ENCODE results near the gene CST3. TPM values are rescaled to one million over a fixed set of nuclear protein-coding genes. Genes with fewer than 3 reads are reported as not detected.
"Not testable (repeated sequence)": the region's sequence is repeated elsewhere in the genome, so short reads cannot be mapped to it uniquely, and the experiment has no call there.

The CST3 gene
- total RNA-seq, 1 donor from 2014 or later: 50.1 TPM

- Histone ChIP-seq H3K4me1 (ENCODE audit: control insufficient read depth in 3 of 3, insufficient read depth in 3 of 3, low read length in 3 of 3) (peaks cover 67 to 76% (median 73%) of the 10 kb centered on the region in 3 donors), H3K4me3 (ENCODE audit: low read length in 3 of 3) (peak overlapping the region; percentile 80 to 91 (median 86)), H3K9me3 (ENCODE audit: control insufficient read depth in 3 of 3, low read length in 3 of 3) (no peaks in the 10 kb centered on the region), H3K27me3 (ENCODE audit: control insufficient read depth in 3 of 3, insufficient read depth in 3 of 3, low read length in 3 of 3) (no peaks in the 10 kb centered on the region), H3K27ac (ENCODE audit: low read depth, low read length) (peak overlapping the region; percentile 95), H3K36me3 (ENCODE audit: control insufficient read depth in 3 of 3, insufficient read depth in 3 of 3, low read length in 3 of 3) (peaks cover 15 to 23% (median 18%) of the 10 kb centered on the region in 3 donors), H3K9ac (ENCODE audit: low read depth in 1 of 3, low read length in 3 of 3) (peak overlapping the region; percentile 83 to 96 (median 92))
Observed at GRCh38 chr20:23636908-23637281, 860 bp downstream of the CST3 start.

- peak overlapping the region; percentile 61 for H3K27ac ChIP-seq (ENCODE audit: low read depth, low read length)
- H3K4me3 ChIP-seq (ENCODE audit: low read length in 3 of 3): peak overlapping the region; percentile 80 to 91 (median 86)
- peaks cover 61 to 72% (median 68%) of the 10 kb centered on the region in 3 donors for H3K4me1 ChIP-seq (ENCODE audit: control insufficient read depth in 3 of 3, insufficient read depth in 3 of 3, low read length in 3 of 3)
- no peaks in the 10 kb centered on the region for H3K9me3 ChIP-seq (ENCODE audit: control insufficient read depth in 3 of 3, low read length in 3 of 3)
- H3K9ac ChIP-seq (ENCODE audit: low read depth in 1 of 3, low read length in 3 of 3): peak overlapping the region; percentile 83 to 96 (median 92)
- no peaks in the 10 kb centered on the region for H3K27me3 ChIP-seq (ENCODE audit: control insufficient read depth in 3 of 3, insufficient read depth in 3 of 3, low read length in 3 of 3)
- H3K36me3 ChIP-seq (ENCODE audit: control insufficient read depth in 3 of 3, insufficient read depth in 3 of 3, low read length in 3 of 3): peaks cover 15 to 23% (median 18%) of the 10 kb centered on the region in 3 donors
Observed at GRCh38 chr20:23636182-23636907, 1.4 kb downstream of the CST3 start.

GRCh38 chr20:23635768-23636090 lies 2.0 kb downstream of the CST3 start:
- not testable (repeated sequence) for H3K27me3 ChIP-seq (ENCODE audit: control insufficient read depth in 3 of 3, insufficient read depth in 3 of 3, low read length in 3 of 3); H3K9me3 ChIP-seq (ENCODE audit: control insufficient read depth in 3 of 3, low read length in 3 of 3)
- peak overlapping the region; percentile 83 to 96 (median 92) for H3K9ac ChIP-seq (ENCODE audit: low read depth in 1 of 3, low read length in 3 of 3)
- peak overlapping the region; percentile 61 for H3K27ac ChIP-seq (ENCODE audit: low read depth, low read length)
- H3K4me1 ChIP-seq (ENCODE audit: control insufficient read depth in 3 of 3, insufficient read depth in 3 of 3, low read length in 3 of 3): peaks cover 55 to 67% (median 62%) of the 10 kb centered on the region in 3 donors
- H3K4me3 ChIP-seq (ENCODE audit: low read length in 3 of 3): peak overlapping the region; percentile 80 to 91 (median 86)
- peaks cover 15 to 25% (median 18%) of the 10 kb centered on the region in 3 donors for H3K36me3 ChIP-seq (ENCODE audit: control insufficient read depth in 3 of 3, insufficient read depth in 3 of 3, low read length in 3 of 3)

GRCh38 chr20:23634985-23635767 lies 2.6 kb downstream of the CST3 start:
- Histone ChIP-seq H3K9me3 (ENCODE audit: control insufficient read depth in 3 of 3, low read length in 3 of 3) (no peaks in the 10 kb centered on the region), H3K27me3 (ENCODE audit: control insufficient read depth in 3 of 3, insufficient read depth in 3 of 3, low read length in 3 of 3) (no peaks in the 10 kb centered on the region), H3K4me1 (ENCODE audit: control insufficient read depth in 3 of 3, insufficient read depth in 3 of 3, low read length in 3 of 3) (peaks cover 50 to 65% (median 60%) of the 10 kb centered on the region in 3 donors), H3K4me3 (ENCODE audit: low read length in 3 of 3) (peak overlapping the region; percentile 18 to 80 (median 64)), H3K9ac (ENCODE audit: low read depth in 1 of 3, low read length in 3 of 3) (peak overlapping the region in 2 of 3 donors; percentile 68 to 74), H3K36me3 (ENCODE audit: control insufficient read depth in 3 of 3, insufficient read depth in 3 of 3, low read length in 3 of 3) (peaks cover 15 to 25% (median 18%) of the 10 kb centered on the region in 3 donors), H3K27ac (ENCODE audit: low read depth, low read length) (peak overlapping the region; percentile 61)

GRCh38 chr20:23634044-23634801 lies 3.5 kb downstream of the CST3 start:
- peak overlapping the region; percentile 26 to 74 (median 52) for H3K9ac ChIP-seq (ENCODE audit: low read depth in 1 of 3, low read length in 3 of 3)
- H3K4me3 ChIP-seq (ENCODE audit: low read length in 3 of 3): peak overlapping the region; percentile 18 to 64 (median 53)
- no peaks in the 10 kb centered on the region for H3K27me3 ChIP-seq (ENCODE audit: control insufficient read depth in 3 of 3, insufficient read depth in 3 of 3, low read length in 3 of 3)
- H3K9me3 ChIP-seq (ENCODE audit: control insufficient read depth in 3 of 3, low read length in 3 of 3): no peaks in the 10 kb centered on the region
- peaks cover 54 to 66% (median 58%) of the 10 kb centered on the region in 3 donors for H3K4me1 ChIP-seq (ENCODE audit: control insufficient read depth in 3 of 3, insufficient read depth in 3 of 3, low read length in 3 of 3)
- H3K36me3 ChIP-seq (ENCODE audit: control insufficient read depth in 3 of 3, insufficient read depth in 3 of 3, low read length in 3 of 3): peaks cover 15 to 25% (median 18%) of the 10 kb centered on the region in 3 donors
- no peak overlapping the region for H3K27ac ChIP-seq (ENCODE audit: low read depth, low read length)

GRCh38 chr20:23632711-23633573 lies 4.8 kb downstream of the CST3 start:
- peaks cover 66 to 76% (median 70%) of the 10 kb centered on the region in 3 donors for H3K4me1 ChIP-seq (ENCODE audit: control insufficient read depth in 3 of 3, insufficient read depth in 3 of 3, low read length in 3 of 3)
- H3K27ac ChIP-seq (ENCODE audit: low read depth, low read length): no peak overlapping the region
- H3K36me3 ChIP-seq (ENCODE audit: control insufficient read depth in 3 of 3, insufficient read depth in 3 of 3, low read length in 3 of 3): peaks cover 15 to 25% (median 18%) of the 10 kb centered on the region in 3 donors
- no peaks in the 10 kb centered on the region for H3K27me3 ChIP-seq (ENCODE audit: control insufficient read depth in 3 of 3, insufficient read depth in 3 of 3, low read length in 3 of 3)
- H3K4me3 ChIP-seq (ENCODE audit: low read length in 3 of 3): no peak overlapping the region
- peak overlapping the region in 2 of 3 donors; percentile 51 to 74 for H3K9ac ChIP-seq (ENCODE audit: low read depth in 1 of 3, low read length in 3 of 3)
- H3K9me3 ChIP-seq (ENCODE audit: control insufficient read depth in 3 of 3, low read length in 3 of 3): no peaks in the 10 kb centered on the region

GRCh38 chr20:23631981-23632710 lies 5.6 kb downstream of the CST3 start:
- H3K36me3 ChIP-seq (ENCODE audit: control insufficient read depth in 3 of 3, insufficient read depth in 3 of 3, low read length in 3 of 3): peaks cover 15 to 25% (median 18%) of the 10 kb centered on the region in 3 donors
- H3K9ac ChIP-seq (ENCODE audit: low read depth in 1 of 3, low read length in 3 of 3): peak overlapping the region in 1 of 3 donors; percentile 74
- H3K4me1 ChIP-seq (ENCODE audit: control insufficient read depth in 3 of 3, insufficient read depth in 3 of 3, low read length in 3 of 3): peaks cover 66 to 76% (median 70%) of the 10 kb centered on the region in 3 donors
- H3K27me3 ChIP-seq (ENCODE audit: control insufficient read depth in 3 of 3, insufficient read depth in 3 of 3, low read length in 3 of 3): no peaks in the 10 kb centered on the region
- H3K9me3 ChIP-seq (ENCODE audit: control insufficient read depth in 3 of 3, low read length in 3 of 3): no peaks in the 10 kb centered on the region
- no peak overlapping the region for H3K4me3 ChIP-seq (ENCODE audit: low read length in 3 of 3)
- no peak overlapping the region for H3K27ac ChIP-seq (ENCODE audit: low read depth, low read length)

GRCh38 chr20:23631226-23631822 lies 6.4 kb downstream of the CST3 start:
- no peak overlapping the region for H3K27ac ChIP-seq (ENCODE audit: low read depth, low read length)

More at GRCh38 chr20:23631226-23631822, 6.4 kb downstream of the CST3 start:
- peak overlapping the region in 1 of 3 donors; percentile 40 for H3K9ac ChIP-seq (ENCODE audit: low read depth in 1 of 3, low read length in 3 of 3)
- no peak overlapping the region for H3K4me3 ChIP-seq (ENCODE audit: low read length in 3 of 3)
- no peaks in the 10 kb centered on the region for H3K27me3 ChIP-seq (ENCODE audit: control insufficient read depth in 3 of 3, insufficient read depth in 3 of 3, low read length in 3 of 3)
- peaks cover 15 to 25% (median 18%) of the 10 kb centered on the region in 3 donors for H3K36me3 ChIP-seq (ENCODE audit: control insufficient read depth in 3 of 3, insufficient read depth in 3 of 3, low read length in 3 of 3)
- no peaks in the 10 kb centered on the region for H3K9me3 ChIP-seq (ENCODE audit: control insufficient read depth in 3 of 3, low read length in 3 of 3)
- H3K4me1 ChIP-seq (ENCODE audit: control insufficient read depth in 3 of 3, insufficient read depth in 3 of 3, low read length in 3 of 3): peaks cover 61 to 70% (median 64%) of the 10 kb centered on the region in 3 donors
